Measurements from ENCODE around the gene M1AP.

Gene M1AP

DNA sequence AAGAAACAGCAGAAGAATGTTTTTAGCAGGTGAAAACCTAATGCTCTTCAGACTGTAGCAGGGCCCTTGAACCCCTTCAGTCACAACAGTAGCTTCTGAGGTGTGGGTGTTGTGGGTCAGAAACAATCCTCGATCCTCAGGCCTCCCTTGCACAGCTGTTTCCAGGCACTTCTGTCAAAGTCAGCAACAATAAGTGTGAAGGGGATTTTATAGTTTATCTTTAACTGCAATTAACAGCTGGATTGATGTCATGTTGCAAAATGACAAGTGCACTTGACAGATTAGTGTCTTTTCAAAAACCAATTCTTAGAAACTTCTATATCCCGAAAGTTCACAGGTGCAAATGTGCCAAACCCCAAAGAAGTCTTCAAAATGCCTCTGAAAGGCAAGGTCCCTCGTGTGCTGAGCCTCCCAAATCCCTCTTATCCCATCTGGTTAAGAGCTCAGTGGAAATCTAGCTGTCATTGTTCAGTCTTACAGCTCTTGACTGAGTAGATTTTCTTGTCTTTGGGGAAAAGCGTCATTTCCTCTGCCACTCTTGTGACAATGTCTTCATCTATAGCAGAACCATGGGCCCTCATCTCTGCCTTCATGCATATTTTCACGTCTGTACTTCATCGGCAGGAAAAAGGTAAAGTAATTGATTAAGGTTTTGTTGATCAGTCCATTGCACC, 29.6 kb downstream of the M1AP start:
- TF ChIP-seq, protein P1, sequence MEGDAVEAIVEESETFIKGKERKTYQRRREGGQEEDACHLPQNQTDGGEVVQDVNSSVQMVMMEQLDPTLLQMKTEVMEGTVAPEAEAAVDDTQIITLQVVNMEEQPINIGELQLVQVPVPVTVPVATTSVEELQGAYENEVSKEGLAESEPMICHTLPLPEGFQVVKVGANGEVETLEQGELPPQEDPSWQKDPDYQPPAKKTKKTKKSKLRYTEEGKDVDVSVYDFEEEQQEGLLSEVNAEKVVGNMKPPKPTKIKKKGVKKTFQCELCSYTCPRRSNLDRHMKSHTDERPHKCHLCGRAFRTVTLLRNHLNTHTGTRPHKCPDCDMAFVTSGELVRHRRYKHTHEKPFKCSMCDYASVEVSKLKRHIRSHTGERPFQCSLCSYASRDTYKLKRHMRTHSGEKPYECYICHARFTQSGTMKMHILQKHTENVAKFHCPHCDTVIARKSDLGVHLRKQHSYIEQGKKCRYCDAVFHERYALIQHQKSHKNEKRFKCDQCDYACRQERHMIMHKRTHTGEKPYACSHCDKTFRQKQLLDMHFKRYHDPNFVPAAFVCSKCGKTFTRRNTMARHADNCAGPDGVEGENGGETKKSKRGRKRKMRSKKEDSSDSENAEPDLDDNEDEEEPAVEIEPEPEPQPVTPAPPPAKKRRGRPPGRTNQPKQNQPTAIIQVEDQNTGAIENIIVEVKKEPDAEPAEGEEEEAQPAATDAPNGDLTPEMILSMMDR (IDR thresholded peaks at IDR 0.05; ENCODE audit: low read depth, low read length): no peak
- no peak for DNase-seq (ENCODE audit: extremely low read depth, low read depth)

DNA sequence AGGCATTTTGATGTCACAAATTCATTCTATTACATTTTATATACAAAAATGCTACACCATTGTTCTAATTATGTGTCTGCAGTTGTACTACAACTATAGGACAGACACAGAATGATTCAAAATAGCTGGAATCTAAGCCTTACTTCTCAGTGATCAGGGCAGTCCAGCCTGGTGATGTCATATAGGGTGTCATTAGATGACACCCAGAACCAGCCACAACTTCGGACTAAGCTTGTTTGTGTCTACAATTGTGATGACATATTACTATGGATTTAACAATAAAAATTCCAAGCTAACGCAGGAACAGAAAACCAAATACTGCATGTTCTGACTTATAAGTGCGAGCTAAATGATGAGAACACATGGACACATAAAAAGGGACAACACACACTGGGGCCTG, 31.0 kb downstream of the M1AP start:
- no peak for DNase-seq (ENCODE audit: extremely low read depth, low read depth)
- TF ChIP-seq, protein P1 (IDR thresholded peaks at IDR 0.05; ENCODE audit: low read depth, low read length): no peak

DNA sequence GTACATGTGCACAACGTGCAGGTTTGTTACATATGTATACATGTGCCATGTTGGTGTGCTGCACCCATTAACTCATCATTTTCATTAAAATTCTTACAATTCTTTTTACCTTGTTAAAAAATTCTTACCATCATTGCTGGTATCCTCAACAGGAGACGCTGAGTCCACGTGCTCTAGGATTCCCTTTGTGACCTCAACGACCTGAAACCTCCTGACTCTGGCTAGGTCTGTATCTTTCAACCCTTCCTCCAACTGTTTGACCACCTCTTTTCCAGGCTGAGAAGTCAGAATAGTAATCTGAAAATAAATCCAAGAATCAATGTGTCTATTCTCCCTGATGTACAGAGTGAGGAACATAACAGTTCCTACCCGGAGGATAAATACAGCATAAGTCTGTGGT, 41.2 kb downstream of the M1AP start:
- TF ChIP-seq, protein P1 (IDR thresholded peaks at IDR 0.05; ENCODE audit: low read depth, low read length): no peak
- DNase-seq (ENCODE audit: extremely low read depth, low read depth): no peak

GRCh38 chr2:74603282-74604000, 44.7 kb downstream of the M1AP start:
- TF ChIP-seq, protein P1 (IDR thresholded peaks at IDR 0.05; ENCODE audit: low read depth, low read length): no peak
- no peak for DNase-seq (ENCODE audit: extremely low read depth, low read depth)

DNA sequence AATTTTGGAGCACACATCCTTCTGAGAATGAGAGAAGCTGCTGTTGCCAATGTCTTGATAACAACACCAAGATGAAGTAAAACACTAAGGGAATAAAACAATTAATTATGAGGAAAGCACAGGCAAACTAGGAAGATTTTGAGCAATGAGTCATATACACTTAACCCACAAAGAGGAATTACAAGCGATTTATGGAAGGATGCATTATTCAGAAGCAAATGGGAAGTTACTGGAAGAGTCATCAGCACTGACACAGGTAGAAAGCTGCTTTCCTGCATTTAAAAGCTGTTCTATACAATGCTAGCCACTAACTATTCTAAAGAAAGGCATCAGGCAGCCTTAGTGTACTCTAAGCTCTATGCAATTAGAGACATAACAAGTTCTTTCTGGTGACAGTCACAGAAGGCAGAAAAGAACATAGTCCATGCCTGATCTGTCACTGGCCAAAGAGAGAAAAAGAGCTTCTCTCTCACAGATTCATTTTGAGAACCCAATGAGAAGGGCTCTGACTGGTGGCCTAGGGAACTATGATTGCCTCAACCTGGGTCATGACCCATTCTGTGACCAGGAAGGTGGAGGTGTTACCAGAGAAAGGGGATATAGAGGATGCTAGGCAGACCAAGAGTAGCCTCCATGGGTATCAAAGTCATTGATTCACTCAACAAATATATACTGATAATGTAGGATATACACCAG, 45.4 kb downstream of the M1AP start:
- TF ChIP-seq, protein P1 (IDR thresholded peaks at IDR 0.05; ENCODE audit: low read depth, low read length): no peak
- no peak for DNase-seq (ENCODE audit: extremely low read depth, low read depth)

DNA sequence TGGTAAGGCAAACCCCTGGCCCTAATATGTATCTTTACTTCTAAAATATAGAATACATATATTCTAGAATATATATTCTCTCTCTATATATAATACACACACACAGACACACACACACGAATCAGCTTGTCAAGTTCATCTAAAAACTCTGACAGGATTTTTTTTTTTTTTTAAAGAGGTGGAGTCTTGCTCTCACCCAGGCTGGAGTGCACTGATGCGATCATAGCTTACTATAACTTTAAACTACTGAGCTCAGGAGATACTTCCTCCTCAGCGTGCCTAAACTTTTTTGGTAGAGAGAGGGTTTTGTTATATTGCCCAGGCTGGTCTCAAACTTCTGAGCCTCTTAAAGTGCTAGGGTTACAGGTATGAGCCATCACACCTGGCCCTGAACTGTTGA, 48.5 kb downstream of the M1AP start:
- DNase-seq (ENCODE audit: extremely low read depth, low read depth): no peak
- TF ChIP-seq, protein P1 (IDR thresholded peaks at IDR 0.05; ENCODE audit: low read depth, low read length): no peak

GRCh38 chr2:74597410-74597809, 50.7 kb downstream of the M1AP start:
- TF ChIP-seq, protein P1 (IDR thresholded peaks at IDR 0.05; ENCODE audit: low read depth, low read length): no peak
- no peak for DNase-seq (ENCODE audit: extremely low read depth, low read depth)

Data from AG09319 (cell line).